Activated CD4-positive, CD25-positive, alpha-beta regulatory T cell treated with anti-CD3 and anti-CD28 coated beads, Interleukin-2, amount 50 U/mL, for 72 hours (primary cell): Measurements from ENCODE around the gene RAB7B.
A peak's percentile ranks its signal among the peaks of the same experiment; 100 is the strongest.

Experiments
- DNase-seq: peaks from one replicate; pipeline ENCODE4 v3.0.0; 2021

RAB7B gene

DNA sequence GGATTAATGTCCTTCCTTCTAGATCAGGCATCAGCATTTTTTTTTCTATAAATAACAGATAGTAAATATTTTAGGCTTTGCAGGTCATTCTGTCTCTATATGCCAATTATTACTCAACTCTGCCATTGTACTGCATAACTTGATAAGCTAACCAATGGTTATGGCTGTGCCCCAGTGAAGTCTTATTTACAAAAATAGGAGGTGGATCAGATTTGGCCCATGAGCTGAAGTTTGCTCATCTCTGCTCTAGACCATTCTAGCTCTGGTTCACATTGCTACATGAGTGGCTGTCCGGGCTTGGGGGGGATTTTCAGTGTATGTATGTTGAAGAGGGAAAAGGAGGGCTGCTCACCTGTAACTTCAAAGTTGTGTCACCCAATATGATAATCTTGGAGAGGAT is 10.1 kb downstream of the RAB7B start:
- DNase-seq, result no peak

DNA sequence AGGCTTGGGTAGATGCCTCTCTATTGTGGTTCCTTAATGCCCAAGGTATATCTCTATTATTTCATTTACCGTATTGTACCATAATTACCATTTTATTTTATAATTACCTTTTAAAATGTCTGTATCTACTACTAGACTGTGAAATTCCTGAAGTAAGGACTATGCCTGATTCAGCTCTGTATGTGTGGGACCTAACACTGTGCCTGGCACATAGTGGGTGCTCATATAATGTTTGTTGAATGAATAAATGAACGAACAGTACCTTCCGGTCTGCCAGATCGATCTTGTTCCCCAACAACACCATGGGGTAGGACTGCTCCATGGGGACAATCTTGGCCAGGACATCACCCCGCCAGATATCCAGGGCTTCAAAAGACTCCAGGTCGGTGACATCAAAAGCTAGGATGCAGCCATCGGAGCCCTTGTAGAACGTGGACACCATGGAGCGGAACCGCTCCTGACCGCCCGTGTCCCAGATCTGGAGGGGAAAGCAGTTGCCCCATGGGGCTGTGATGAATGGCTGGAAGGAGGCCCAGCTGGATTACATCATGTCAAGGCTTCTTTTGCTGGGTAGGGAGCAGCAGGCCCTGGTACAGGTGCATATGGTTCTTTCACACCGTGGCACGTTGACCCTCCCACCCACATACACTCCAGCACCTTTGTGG is 10.8 kb downstream of the RAB7B start:
- DNase-seq, result no peak

DNA sequence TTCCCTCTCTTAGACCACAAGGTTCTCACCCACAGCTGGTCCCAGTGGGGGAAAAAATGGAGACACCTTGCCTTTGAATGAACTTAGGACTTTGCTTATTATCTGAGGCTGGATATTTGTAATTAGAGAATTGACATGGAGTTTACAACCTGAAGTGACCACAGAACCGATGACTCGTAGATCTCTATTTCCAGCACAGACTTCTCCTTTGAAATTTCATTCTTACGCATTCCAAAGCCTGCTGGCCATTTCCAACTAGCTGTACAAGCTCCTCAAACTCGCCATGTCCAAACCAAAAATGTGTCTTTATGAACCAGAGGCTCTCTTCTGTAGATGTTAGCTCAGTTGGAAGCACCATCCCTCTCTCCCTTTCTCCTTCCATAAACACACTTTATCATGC is 12.0 kb downstream of the RAB7B start:
- DNase-seq, result no peak

DNA sequence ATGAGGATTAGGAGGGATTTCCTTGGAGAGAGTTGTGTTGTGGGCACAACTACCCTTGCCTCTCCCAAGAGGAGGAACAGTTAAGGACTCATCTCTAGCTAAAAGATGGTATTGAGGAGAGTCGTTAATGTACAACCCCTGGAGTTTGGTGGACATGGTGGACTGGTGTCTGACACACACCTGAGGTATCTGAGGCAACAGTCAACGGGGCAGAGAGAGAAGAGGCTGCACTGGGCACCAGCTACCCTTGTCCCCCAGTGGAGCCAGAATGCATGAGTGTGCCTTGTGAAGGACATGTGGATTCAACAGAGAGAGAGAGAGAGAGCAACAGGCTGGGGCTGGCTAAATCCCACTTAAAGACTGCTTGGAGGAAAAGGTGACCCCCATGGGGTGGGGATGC is 13.0 kb downstream of the RAB7B start:
- no peak for DNase-seq

DNA sequence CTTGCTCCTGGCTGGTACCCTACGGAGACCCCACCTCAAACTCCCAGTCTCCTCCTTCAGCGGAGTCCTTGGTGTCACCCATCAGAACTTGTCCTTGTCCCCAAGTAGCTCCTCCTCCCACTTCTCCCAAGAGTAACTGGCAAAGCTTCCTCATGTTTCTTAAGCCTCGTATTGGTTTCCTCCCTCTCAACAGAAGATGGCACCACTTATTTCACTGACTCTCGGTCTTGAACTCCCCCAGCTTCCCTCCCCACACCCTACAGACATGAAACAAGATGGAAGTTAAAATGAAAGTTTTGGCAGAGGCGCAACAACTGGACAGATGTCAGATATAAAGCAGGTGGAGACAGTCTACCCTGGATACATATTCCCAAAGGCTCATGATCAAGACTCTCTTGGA is 13.4 kb downstream of the RAB7B start:
- DNase-seq, result no peak

DNA sequence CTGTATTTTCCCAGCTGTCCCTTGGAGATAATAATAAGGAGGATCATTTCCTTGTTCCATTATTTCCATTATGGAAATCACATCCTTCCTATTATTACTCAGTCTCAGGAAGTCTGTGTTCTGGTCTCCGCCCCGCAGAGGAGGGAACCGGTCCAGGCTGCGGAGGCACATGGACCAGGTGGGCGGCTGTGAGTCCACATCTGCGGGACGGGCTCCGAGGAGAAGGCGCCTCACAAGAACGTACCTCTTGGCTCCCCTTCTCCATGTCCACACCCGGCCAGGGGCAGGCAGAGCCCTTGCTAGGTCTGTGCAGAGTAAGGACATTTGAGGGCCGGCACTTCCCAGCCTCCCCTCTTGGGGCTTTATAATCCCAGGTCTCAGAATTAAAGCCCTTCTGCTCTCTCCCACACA is 14.6 kb downstream of the RAB7B start:
- peak; percentile 25 for DNase-seq

DNA sequence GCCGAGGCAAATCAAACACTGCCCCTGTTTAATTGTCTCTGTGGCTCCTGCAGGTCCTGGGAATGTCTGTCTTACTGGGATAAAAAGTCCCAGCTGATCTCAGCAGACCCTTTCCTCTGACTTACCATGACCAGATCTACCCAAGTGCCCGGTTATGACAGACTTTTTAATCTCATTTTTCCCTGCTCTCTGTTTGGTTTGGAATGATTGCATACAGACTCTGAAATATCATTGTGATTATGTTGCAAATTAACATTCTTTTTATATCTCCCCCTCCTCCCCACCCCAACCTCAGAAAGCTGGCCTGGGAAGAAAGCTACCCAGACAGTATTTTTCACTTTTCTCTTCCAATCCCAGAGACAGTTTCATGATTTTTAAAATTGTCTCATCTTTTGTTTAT is 16.3 kb downstream of the RAB7B start:
- DNase-seq, result peak; percentile 14

DNA sequence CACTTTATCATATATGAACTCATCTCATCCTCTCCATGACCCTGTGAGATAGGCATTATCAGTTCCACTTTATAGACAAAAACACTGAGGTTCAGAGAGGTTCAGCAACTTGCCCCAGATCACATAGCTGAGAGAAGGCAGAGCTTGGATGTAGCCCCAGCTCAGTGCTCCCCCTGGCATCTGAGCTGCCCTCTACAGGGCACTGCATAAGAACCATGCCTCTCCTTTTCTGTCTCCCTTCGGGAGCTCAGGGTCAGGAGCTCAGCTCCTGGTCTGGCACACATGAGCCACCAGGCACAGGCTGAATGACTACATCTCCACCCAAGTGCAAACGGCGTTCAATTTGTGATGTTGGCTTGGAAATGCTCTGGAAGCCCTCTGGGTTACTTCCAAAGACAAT is 16.9 kb downstream of the RAB7B start:
- peak; percentile 14 for DNase-seq

DNA sequence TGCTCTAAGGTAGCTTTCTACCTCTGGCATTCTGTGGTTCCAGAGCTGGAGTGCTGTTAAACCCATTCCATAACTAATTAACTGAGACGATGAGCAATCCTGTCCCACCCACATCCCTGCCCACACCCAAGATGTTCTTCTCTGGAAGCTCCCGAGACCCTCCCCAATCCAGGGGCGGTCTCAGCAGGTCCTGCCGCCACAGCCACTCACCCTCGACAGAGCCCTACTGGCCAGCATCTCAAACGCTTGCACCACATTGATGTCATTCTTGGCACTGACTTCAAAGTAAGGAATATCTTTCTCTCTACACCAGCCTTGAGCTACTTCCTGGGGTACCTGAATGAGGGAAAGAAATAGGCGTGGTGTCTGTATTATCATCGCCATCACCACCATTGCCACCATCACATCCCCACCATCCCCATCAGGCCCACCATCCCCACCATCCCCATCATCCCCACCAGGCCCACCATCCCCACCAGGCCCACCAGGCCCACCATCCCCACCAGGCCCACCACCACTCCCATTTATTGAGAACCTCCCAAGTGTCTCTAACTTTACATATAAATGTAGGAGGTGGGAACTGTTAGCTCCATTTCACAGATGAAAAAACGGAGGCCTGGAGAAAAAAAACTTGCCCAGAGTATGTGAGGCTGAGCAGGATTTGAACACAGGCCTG is 17.7 kb downstream of the RAB7B start:
- no peak for DNase-seq

DNA sequence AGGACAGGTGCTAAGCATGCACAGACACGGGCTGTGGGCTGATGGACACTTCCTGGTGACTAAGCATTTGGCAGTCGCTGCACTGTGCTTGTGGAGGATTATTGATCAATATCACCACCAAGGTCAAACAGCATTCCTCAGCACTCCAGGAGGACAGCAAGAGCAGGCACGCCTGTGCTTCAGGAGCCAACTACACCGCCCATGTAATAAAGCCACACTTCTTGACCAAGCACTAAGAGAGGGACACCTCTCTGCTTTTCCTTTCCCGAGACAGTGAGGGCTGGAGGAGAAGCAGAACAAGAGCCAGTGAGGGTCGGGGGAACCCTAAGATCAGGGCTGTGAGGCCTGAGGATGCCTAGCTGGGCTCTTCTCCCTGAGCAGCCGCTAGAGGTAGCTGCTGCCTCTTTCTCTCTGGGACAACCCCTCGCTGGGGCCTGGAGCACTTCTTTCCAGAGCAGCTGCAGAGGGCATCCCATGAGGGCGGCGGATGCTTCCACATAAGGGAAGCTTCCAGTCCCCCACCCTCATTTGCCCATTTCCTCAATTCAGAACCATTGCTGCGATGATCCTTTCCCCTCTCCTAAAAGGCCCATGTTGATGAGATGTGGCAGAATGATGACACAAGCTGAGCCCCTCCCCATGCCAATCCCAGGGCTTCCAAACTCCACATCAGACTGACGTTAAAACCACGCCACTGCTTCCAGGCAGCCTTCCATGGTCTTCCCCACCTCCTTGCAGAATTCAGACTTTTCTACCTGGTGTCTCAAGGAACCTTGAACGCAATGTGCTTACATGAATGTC is 19.1 kb downstream of the RAB7B start:
- DNase-seq, result no peak

DNA sequence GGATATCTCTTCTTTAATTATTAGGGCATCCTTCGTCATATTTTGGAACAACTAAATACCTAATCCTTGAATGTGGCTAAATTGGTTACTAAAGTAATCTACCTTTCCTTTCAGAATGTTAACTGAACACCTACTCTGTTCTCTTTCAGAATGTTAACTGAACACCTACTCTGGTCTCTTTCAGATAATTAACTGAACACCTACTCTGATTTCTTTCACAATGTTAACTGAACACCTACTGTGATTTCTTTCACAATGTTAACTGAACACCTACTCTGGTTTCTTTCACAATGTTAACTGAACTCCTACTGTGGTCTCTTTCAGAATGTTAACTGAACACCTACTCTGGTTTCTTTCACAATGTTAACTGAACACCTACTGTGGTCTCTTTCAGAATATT is 21.9 kb downstream of the RAB7B start:
- no peak for DNase-seq

DNA sequence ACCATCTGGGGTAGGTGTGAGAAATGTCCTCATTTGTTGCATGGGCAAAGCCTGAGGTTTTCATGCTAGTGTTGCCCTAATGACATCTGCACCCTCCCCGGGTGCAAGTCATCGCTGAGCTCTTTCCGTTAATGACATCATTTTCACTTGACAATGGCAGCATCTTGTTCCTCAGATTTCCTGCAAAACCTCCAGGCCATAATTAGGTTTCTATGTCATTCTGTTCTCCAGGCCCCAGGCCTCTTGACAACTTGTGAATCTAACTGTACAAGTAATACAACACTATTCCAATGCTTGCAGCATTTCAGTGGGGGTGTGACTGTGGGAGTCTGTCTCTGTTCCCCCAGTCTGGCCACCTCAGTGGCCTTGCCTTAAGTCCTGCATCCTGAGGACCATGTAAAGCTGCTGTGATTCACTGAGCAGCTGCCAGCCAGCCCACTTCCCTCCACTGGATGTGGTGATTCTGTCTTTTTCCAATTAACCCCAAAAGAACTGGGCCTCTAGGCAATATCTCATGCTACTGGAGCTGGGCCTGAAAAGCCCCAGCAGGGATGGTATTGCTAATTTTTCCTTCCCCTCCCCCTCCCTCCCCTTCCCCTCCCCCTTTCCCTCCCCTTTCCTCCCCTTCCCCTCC is 22.8 kb downstream of the RAB7B start:
- DNase-seq, result peak; percentile 24

DNA sequence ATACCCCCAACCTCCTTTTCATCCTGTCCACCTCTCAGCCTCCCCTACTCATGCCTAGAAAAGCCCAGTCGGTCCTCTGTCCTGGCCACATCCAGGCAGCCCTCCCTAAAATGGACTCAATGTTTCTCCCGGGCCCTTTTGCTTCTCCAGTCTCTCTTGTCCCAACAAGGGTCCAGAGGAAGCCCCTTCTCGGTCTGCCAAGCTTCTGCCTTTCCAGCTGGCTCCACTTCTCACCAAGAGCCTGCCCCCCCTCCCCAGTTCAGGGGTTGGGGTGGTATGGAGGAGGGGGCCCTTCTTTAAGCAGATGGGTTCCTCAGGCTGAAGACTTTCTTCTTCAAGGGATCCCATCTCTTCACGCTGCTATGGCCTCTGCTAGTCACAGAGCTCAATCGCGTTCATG is 23.9 kb downstream of the RAB7B start:
- no peak for DNase-seq

DNA sequence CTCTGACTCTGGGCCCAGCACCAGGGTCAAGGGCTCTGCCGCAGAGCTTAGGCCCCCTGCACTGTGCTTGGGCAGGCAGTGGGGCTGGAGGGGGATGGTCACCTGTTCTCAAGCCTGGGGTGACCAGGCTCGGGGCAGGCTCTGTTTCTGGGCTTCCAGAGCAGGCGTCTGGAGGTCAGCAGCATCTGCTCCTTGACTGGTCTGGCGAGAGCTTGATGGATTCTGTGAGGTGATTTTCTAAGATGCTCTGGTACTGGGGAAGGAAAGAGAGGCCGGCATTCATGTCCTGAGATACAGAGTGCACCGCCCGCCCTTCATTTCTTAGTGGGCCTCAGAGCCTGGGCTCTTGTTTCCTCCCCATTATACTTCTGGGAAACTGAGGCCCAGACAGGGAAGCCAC is 24.5 kb downstream of the RAB7B start:
- DNase-seq, result peak; percentile 11

DNA sequence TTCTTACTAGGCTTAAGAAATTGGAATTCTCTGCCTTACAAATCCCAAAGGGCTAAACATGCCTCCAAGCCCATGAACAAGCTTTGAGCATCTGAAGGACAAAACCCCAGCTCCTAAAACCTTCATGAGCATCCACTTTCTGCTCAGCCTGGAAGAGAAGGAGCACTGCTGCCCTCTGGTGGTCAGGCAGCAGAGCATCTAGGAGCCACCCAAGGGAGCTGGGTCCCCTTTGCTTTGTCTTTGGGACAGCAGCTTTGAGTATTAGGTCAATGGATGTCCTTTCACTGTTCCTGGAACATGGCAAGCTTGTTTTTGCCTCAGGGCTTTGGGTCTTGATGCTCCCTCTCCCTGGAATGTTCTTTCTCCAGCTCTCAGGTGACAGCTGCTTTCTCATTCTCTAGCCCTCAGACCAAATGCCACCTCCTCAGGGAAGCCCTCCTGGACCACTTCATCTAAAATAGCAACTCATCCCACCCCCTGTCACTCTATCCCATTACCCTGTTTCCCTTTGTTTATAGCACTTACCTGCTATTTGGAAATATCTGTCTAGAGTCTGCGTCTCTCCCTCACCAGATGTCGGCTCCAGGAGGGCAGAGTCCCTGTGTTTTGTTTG is 25.7 kb downstream of the RAB7B start:
- peak; percentile 81 for DNase-seq

DNA sequence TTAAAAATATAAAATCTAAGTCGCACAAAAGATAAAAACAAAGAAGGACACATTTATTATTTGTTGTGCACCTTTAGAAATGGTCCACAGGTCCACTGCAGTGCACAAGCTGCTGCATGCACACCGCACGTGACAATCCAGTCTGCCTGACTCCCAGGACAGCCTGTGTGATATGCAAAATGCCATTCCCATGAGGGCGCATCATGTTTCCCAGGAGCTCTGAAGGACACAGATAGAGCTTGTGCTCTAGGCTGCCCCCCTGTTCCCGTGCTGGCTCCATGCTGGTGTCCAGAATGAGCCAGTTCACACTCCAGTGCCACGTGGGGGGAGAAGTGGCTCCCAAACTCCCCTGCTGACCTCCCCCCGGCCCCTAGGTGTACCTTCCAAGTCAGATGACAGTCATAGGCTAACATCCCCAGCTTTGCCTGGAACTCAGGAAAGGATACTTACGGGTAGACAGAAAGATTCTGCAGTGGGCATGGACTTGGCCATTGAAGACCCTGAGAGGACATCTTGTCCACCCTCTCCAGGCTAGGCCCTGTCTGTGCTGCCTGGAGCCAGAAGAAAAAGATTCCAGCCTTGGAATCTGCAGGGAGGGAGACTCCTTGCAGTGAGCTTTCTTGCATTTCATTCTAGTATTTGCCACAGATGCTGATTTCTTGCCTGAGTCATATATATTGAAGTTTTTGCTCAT is 26.3 kb downstream of the RAB7B start:
- no peak for DNase-seq

DNA sequence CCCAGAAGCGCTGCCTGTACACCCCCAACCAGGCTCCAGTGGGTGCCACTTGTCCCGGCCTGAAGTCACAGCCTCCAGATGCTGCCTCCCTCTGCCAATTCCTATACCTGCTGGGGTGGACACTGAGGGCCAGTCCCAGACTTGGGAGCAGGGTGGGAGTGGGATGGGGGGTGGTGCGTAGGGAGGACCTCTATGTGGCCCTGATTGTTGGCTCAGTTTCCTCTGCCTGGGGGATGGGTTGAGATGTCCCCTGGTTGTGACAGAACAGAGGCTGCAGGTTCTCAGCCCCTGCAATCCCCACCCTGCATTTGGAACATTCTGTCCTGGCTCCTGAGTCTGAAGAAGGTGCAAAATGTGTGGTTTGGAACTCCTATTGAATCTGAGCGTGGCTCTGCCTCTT is 27.2 kb downstream of the RAB7B start:
- no peak for DNase-seq

DNA sequence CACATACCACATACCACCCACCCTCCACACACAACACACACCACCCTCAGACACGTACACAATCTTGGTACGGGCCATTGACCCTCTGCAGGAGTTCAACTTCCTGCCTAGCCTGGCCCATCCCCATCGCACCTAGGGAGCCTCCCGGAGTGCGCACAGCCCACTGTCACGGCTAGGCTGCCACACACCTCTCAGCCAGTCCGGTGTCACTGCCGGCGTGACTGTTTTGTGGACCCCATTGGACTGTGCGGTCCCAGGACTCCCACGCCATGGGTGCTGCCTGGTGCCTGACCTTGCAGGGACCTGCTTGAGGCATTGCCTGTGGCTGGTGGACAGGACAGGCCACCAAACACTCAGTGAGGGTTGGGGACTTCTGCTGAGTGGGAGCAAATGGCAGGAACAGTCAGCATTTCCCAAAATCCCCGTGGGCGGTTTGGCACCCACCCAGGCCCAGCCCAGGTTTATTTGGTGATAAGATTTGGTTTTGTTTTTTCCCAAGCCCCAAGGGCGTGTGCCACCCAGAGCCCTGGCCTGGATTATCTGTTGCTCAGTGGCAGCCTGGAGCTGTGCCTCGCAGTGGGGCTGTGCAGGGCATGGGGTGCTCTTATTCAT is 27.7 kb downstream of the RAB7B start:
- no peak for DNase-seq

DNA sequence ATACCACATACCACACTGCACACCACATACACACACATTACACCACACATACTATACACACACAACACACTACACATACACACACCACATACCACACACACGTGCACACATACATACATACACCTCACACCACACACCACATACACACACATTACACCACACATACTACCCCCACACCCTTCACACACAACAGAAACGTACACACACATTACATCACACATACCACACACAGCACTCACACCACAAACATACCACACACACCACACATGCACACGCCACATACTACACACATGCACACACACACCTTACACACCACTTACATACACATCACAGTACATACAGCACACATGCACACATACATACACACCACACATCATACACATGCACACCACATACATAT is 28.5 kb downstream of the RAB7B start:
- peak; percentile 9 for DNase-seq

DNA sequence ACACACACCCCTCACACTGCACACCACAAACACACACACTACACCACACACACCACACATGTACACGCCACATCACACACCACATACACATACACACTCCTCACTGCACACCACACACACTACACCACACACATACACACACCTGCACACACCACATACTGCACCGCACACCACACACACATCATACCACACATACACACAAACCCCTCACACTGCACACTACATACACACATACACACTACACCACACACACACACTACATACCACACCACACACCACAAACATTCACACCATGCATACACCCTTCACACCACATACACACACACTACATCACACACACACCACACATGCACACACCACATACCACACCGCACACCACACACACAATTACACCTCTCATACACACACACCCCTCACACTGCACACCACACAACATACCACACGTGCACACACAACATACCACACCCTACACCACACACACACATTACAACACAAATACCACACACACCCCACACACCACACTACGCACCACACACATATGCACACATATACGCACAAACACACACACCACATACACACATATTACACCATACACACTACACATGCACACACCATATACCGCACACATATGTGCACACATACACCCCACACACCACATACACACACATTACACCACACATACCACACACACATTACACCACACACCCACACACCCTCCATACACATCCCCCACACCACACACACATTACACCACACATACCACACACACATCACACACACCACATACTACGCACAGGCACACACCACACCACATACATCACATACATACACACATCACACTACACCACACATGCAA is 29.6 kb downstream of the RAB7B start:
- DNase-seq, result peak; percentile 4
